CD4-positive, CD25-positive, alpha-beta regulatory T cell (primary cell): ENCODE measurements around the gene MBOAT1. TPM values are rescaled to one million over a fixed set of nuclear protein-coding genes. Genes with fewer than 3 reads are reported as not detected.
A peak's percentile ranks its signal among the peaks of the same experiment; 100 is the strongest.

Experiments used
- ATAC-seq, 2 donors: fragments of 150-1000 bp; cut with Tn5 transposase; one replicate each; pipeline ENCODE4 v1.10.0; 2021; ENCODE audit warnings: low read depth in 2 of 2, moderate number of reproducible peaks in 2 of 2, moderate library complexity in 1 of 2
- DNase-seq, 3 donors: peaks; one replicate each; pipeline versions ENCODE4 v3.0.0 to v3.0.0-alpha.2; 2012 to 2022; ENCODE audit warnings: mixed read lengths in 1 of 3
- H3K27ac ChIP-seq: one replicate; pipeline ENCODE4 v1.7.0; 2013; ENCODE audit warnings: mild to moderate bottlenecking, low read length; ENCODE audit not compliant: insufficient read depth, poor library complexity, severe bottlenecking
- H3K27me3 ChIP-seq: one replicate; pipeline ENCODE4 v1.7.0; 2013; ENCODE audit warnings: low read length; ENCODE audit not compliant: control insufficient read depth, insufficient read depth
- H3K36me3 ChIP-seq: one replicate; pipeline ENCODE4 v1.7.0; 2013; ENCODE audit warnings: mild to moderate bottlenecking, low read length, moderate library complexity; ENCODE audit not compliant: control insufficient read depth, insufficient read depth
- H3K4me1 ChIP-seq: 2 replicates; pipeline ENCODE4 v1.7.0; 2013; ENCODE audit warnings: mild to moderate bottlenecking, low read length; ENCODE audit not compliant: insufficient read depth, control insufficient read depth, poor library complexity, severe bottlenecking
- H3K4me3 ChIP-seq: one replicate; pipeline ENCODE4 v1.7.0; 2013; ENCODE audit warnings: low read depth, mild to moderate bottlenecking, low read length, moderate library complexity
- H3K9me3 ChIP-seq, 2 experiments: 1 replicate in 1 of 2; 2 replicates in 1 of 2; pipeline ENCODE4 v1.7.0; 2013; ENCODE audit warnings: low read length in 2 of 2, mild to moderate bottlenecking in 1 of 2, moderate library complexity in 1 of 2; ENCODE audit not compliant: control insufficient read depth in 2 of 2
- H3K27ac Mint-ChIP-seq, 3 donors: one replicate each; pipeline ENCODE4 v1.8.0; 2020 to 2022; ENCODE audit warnings: mild to moderate bottlenecking in 3 of 3, mixed read lengths in 3 of 3, moderate library complexity in 2 of 3
- H3K27me3 Mint-ChIP-seq: one replicate; pipeline ENCODE4 v1.8.0; 2022; ENCODE audit warnings: mild to moderate bottlenecking, mixed read lengths
- H3K36me3 Mint-ChIP-seq: one replicate; pipeline ENCODE4 v1.8.0; 2020; ENCODE audit warnings: mixed read lengths
- H3K4me1 Mint-ChIP-seq, 4 donors: one replicate each; pipeline ENCODE4 v1.8.0; 2020 to 2022; ENCODE audit warnings: mixed read lengths in 4 of 4, mild to moderate bottlenecking in 1 of 4
- H3K4me3 Mint-ChIP-seq, 4 donors: one replicate each; pipeline ENCODE4 v1.8.0; 2020 to 2022; ENCODE audit warnings: mild to moderate bottlenecking in 4 of 4, mixed read lengths in 4 of 4, moderate library complexity in 3 of 4
- H3K9me3 Mint-ChIP-seq, 7 donors: one replicate each; pipeline ENCODE4 v1.8.0; 2020 to 2022; ENCODE audit warnings: mixed read lengths in 7 of 7, mild to moderate bottlenecking in 3 of 7, moderate library complexity in 2 of 7
- polyA plus RNA-seq, 4 donors: library from polyadenylated mRNA; unstranded; fragments of 300-500 nt; fragmentation: Illumina TruSeq; gene quantifications; one replicate each; pipeline ENCODE4 v1.2.3, GENCODE V29; 2021
- total RNA-seq: library from RNA; stranded (reverse); gene quantifications from one replicate; pipeline ENCODE4 v1.2.3, GENCODE V29; 2022

Gene MBOAT1
- total and polyA plus RNA-seq, 5 donors from 2014 or later, result 3.6 to 26.4 (median 6.0) TPM

GRCh38 chr6:20207088-20207418, 5.2 kb downstream of the MBOAT1 start:
- ATAC-seq, result no peak
- no peak for DNase-seq
- Histone ChIP-seq H3K27ac (peak overlapping the region; percentile 79), H3K4me1 (peaks cover 89% of the 10 kb centered on the region), H3K36me3 (no peaks in the 10 kb centered on the region), H3K27me3 (no peaks in the 10 kb centered on the region), H3K4me3 (peak overlapping the region; percentile 74), H3K9me3 (no peaks in the 10 kb centered on the region)
- Mint-ChIP-seq H3K9me3 (peaks cover 0 to 2% (median 0%) of the 10 kb centered on the region in 7 donors), H3K4me1 (peaks cover 37 to 87% (median 66%) of the 10 kb centered on the region in 4 donors), H3K4me3 (peak overlapping the region; percentile 85 to 96 (median 86)), H3K36me3 (no peaks in the 10 kb centered on the region), H3K27ac (peak overlapping the region; percentile 88 to 95 (median 89)), H3K27me3 (no peaks in the 10 kb centered on the region)

GRCh38 chr6:20205722-20206161, 6.5 kb downstream of the MBOAT1 start:
- Mint-ChIP-seq H3K4me3 (peak overlapping the region; percentile 63 to 96 (median 78)), H3K4me1 (peaks cover 32 to 87% (median 64%) of the 10 kb centered on the region in 4 donors), H3K27ac (peak overlapping the region; percentile 87 to 95 (median 89)), H3K9me3 (peaks cover 0 to 2% (median 0%) of the 10 kb centered on the region in 7 donors), H3K36me3 (no peaks in the 10 kb centered on the region), H3K27me3 (no peaks in the 10 kb centered on the region)
- H3K4me3 ChIP-seq, result peak overlapping the region; percentile 74
- peaks cover 90% of the 10 kb centered on the region for H3K4me1 ChIP-seq
- peaks cover 2% of the 10 kb centered on the region for H3K36me3 ChIP-seq
- no peaks in the 10 kb centered on the region for H3K9me3 ChIP-seq
- H3K27ac ChIP-seq, result peak overlapping the region; percentile 79
- DNase-seq, result no peak
- ATAC-seq, result no peak
- no peaks in the 10 kb centered on the region for H3K27me3 ChIP-seq

DNA sequence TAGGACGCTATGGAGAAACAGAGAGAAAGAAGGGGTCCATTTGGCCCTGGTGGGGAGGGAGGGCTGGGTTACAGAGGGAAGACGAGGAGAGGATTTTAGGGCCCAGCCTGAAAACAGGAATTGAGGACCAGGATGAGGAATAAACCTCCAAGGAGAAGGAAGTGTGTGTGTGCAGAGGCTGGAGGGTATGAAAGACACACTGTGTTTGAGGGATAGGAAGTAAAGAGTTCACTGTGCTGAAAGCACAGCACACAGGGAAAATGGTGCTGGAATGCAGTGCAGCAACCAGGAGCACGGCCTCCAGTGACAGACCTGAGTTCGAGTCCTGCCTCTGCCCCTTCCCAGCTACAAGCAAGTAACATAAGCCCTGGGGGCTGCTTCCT, 7.8 kb downstream of the MBOAT1 start:
- peaks cover 6% of the 10 kb centered on the region for H3K36me3 ChIP-seq
- DNase-seq (no peak), ATAC-seq (no peak)
- peak overlapping the region; percentile 87 to 93 (median 88) for H3K27ac Mint-ChIP-seq
- peaks cover 77% of the 10 kb centered on the region for H3K4me1 ChIP-seq
- peaks cover 0 to 2% (median 0%) of the 10 kb centered on the region in 7 donors for H3K9me3 Mint-ChIP-seq
- H3K27me3 Mint-ChIP-seq, result no peaks in the 10 kb centered on the region
- H3K9me3 ChIP-seq, result no peaks in the 10 kb centered on the region
- peak overlapping the region; percentile 46 for H3K4me3 ChIP-seq
- H3K27ac ChIP-seq, result no peak overlapping the region
- H3K4me3 Mint-ChIP-seq, result peak overlapping the region in 2 of 4 donors; percentile 82 to 93
- H3K36me3 Mint-ChIP-seq, result no peaks in the 10 kb centered on the region
- peaks cover 29 to 86% (median 62%) of the 10 kb centered on the region in 4 donors for H3K4me1 Mint-ChIP-seq
- H3K27me3 ChIP-seq, result no peaks in the 10 kb centered on the region

- peak overlapping the region; percentile 87 to 93 (median 88) for H3K27ac Mint-ChIP-seq
- Histone ChIP-seq H3K27ac (peak overlapping the region; percentile 75), H3K9me3 (no peaks in the 10 kb centered on the region), H3K36me3 (peaks cover 6% of the 10 kb centered on the region), H3K27me3 (no peaks in the 10 kb centered on the region), H3K4me3 (peak overlapping the region; percentile 46), H3K4me1 (peaks cover 71% of the 10 kb centered on the region)
- H3K4me3 Mint-ChIP-seq, result peak overlapping the region in 3 of 4 donors; percentile 13 to 93 (median 82)
- no peaks in the 10 kb centered on the region for H3K27me3 Mint-ChIP-seq
- DNase-seq (no peak), ATAC-seq (no peak)
- no peaks in the 10 kb centered on the region for H3K36me3 Mint-ChIP-seq
- peaks cover 28 to 84% (median 58%) of the 10 kb centered on the region in 4 donors for H3K4me1 Mint-ChIP-seq
- peaks cover 0 to 2% (median 0%) of the 10 kb centered on the region in 7 donors for H3K9me3 Mint-ChIP-seq
Observed at GRCh38 chr6:20203561-20204511, 8.4 kb downstream of the MBOAT1 start.

- H3K27me3 Mint-ChIP-seq, result no peaks in the 10 kb centered on the region
- peak overlapping the region in 2 of 4 donors; percentile 68 to 82 for H3K4me3 Mint-ChIP-seq
- H3K9me3 Mint-ChIP-seq, result peaks cover 0 to 2% (median 0%) of the 10 kb centered on the region in 7 donors
- Histone ChIP-seq H3K4me3 (no peak overlapping the region), H3K4me1 (peaks cover 64% of the 10 kb centered on the region), H3K27ac (peak overlapping the region; percentile 75), H3K9me3 (no peaks in the 10 kb centered on the region), H3K27me3 (no peaks in the 10 kb centered on the region), H3K36me3 (peaks cover 6% of the 10 kb centered on the region)
- H3K27ac Mint-ChIP-seq, result peak overlapping the region; percentile 57 to 87 (median 77)
- H3K4me1 Mint-ChIP-seq, result peaks cover 28 to 82% (median 57%) of the 10 kb centered on the region in 4 donors
- H3K36me3 Mint-ChIP-seq, result peaks cover 4% of the 10 kb centered on the region
- ATAC-seq, result no peak
- DNase-seq, result no peak
Observed at GRCh38 chr6:20202699-20203302, 9.5 kb downstream of the MBOAT1 start.

DNA sequence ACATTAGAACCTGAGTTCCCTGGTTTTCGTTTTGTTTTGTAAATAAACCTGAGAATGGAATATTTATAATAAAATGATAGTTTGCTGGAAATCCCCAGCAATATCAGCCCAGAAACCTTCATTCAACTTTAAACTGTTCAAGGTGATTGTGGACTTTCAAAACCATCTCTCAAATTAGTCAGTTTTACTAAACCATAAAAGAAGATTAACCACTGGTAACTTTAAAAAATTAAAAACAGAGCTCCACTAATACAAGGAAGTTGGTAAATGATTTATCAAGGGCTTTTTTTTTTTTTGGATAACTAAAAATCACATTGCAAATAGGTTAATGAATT, 10.0 kb downstream of the MBOAT1 start:
- DNase-seq (no peak), ATAC-seq (no peak)
- peaks cover 26 to 77% (median 58%) of the 10 kb centered on the region in 4 donors for H3K4me1 Mint-ChIP-seq
- H3K9me3 Mint-ChIP-seq, result peaks cover 0 to 2% (median 0%) of the 10 kb centered on the region in 7 donors
- Histone ChIP-seq H3K9me3 (no peaks in the 10 kb centered on the region), H3K36me3 (peaks cover 6% of the 10 kb centered on the region), H3K4me1 (peaks cover 60% of the 10 kb centered on the region), H3K4me3 (peak overlapping the region; percentile 43), H3K27me3 (no peaks in the 10 kb centered on the region), H3K27ac (peak overlapping the region; percentile 75)
- no peaks in the 10 kb centered on the region for H3K27me3 Mint-ChIP-seq
- peak overlapping the region in 1 of 4 donors; percentile 12 for H3K4me3 Mint-ChIP-seq
- peaks cover 4% of the 10 kb centered on the region for H3K36me3 Mint-ChIP-seq
- peak overlapping the region in 2 of 3 donors; percentile 17 to 87 for H3K27ac Mint-ChIP-seq

DNA sequence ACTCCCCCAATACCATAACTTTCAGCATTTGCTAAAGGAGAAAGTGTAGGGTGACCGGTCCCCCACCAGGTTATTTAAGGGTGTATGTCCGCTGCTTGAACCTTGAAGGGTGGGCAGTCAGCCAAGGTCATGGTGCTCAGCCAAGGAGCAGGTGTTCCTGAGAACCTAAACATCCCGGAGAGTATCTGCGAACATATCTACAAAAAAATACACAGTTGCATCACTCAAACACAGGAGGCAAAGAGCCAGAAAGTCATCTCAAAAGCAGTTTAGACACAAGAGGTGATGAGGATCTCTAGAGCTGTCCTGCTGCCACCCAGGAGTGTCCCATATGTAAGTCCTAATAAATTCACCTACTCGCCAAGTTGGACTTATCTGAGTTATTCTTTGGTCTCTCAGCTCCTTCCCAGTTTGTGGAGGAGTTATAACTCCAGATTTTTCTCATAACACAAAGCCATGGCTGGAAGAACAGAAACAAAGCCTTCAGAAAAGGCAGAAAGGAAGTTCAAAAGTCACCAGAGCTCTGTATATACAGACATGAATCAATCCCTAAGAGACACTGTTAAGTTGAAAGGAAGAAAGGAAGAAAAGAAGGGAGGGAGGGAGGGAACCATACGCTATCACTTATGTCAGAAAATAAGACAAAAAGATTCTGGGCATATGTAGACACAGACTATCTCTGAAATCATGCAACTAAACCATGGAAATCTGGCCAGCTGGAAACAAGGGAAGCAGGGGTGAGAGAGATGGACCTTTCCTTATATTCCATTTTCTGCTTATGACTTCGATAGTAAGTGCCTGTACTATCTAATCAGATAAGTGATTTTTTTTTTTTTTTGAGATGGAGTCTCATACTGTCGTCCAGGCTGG, 11.3 kb downstream of the MBOAT1 start:
- Mint-ChIP-seq H3K36me3 (peaks cover 8% of the 10 kb centered on the region), H3K9me3 (peaks cover 0 to 2% (median 0%) of the 10 kb centered on the region in 7 donors), H3K27me3 (no peaks in the 10 kb centered on the region), H3K4me3 (peak overlapping the region in 3 of 4 donors; percentile 18 to 61 (median 22)), H3K27ac (peak overlapping the region in 2 of 3 donors; percentile 8 to 32), H3K4me1 (peaks cover 20 to 64% (median 49%) of the 10 kb centered on the region in 4 donors)
- Histone ChIP-seq H3K9me3 (no peaks in the 10 kb centered on the region), H3K4me3 (no peak overlapping the region), H3K36me3 (peaks cover 6% of the 10 kb centered on the region), H3K4me1 (peaks cover 47% of the 10 kb centered on the region), H3K27me3 (no peaks in the 10 kb centered on the region), H3K27ac (peak overlapping the region; percentile 75)
- ATAC-seq (no peak), DNase-seq (no peak)
